WTC11 (cell line): ENCODE results near the gene SLC10A6. TPM values are rescaled to one million over a fixed set of nuclear protein-coding genes. Genes with fewer than 3 reads are reported as not detected.

ENCODE experiments used
- ATAC-seq: fragments of 200-7000 bp; cut with Tn5 transposase; 2 replicates; pipeline ENCODE4 v1.10.0; 2021; ENCODE audit warnings: mild to moderate bottlenecking, moderate library complexity
- CTCF ChIA-PET: fragments of 300-600 bp; sonication (Branson Sonifier 250); formaldehyde crosslinking; loops from one replicate; lab custom pipeline; 2021; ENCODE audit warnings: antibody characterized with exemption; lab: Charles Lee
- POLR2A ChIA-PET: fragments of 350-600 bp; sonication (Branson Sonifier 250); formaldehyde crosslinking; loops from one replicate; lab custom pipeline; 2021; ENCODE audit warnings: antibody characterized with exemption; lab: Charles Lee
- DNase-seq: peaks from one replicate; pipeline ENCODE4 v3.0.0; 2021; ENCODE audit warnings: low spot score
- H3K27ac Mint-ChIP-seq: 2 replicates; pipeline ENCODE4 v1.8.0; 2021; ENCODE audit warnings: mixed read lengths
- H3K27me3 Mint-ChIP-seq: 2 replicates; pipeline ENCODE4 v1.8.0; 2021; ENCODE audit warnings: low read depth, mild to moderate bottlenecking, moderate library complexity, mixed read lengths
- H3K36me3 Mint-ChIP-seq: 2 replicates; pipeline ENCODE4 v1.8.0; 2021; ENCODE audit warnings: mixed read lengths
- H3K4me1 Mint-ChIP-seq: 2 replicates; pipeline ENCODE4 v1.8.0; 2022; ENCODE audit warnings: mixed read lengths
- H3K4me3 Mint-ChIP-seq: 2 replicates; pipeline ENCODE4 v1.8.0; 2021; ENCODE audit warnings: mild to moderate bottlenecking, moderate library complexity, mixed read lengths
- H3K9me3 Mint-ChIP-seq: 2 replicates; pipeline ENCODE4 v1.8.0; 2021; ENCODE audit warnings: mixed read lengths
- CREM ChIP-seq: sonication (generic); formaldehyde crosslinking; IDR thresholded peaks from 2 replicates; pipeline ENCODE4 v1.8.1; 2022; ENCODE audit warnings: mild to moderate bottlenecking, missing genetic modification reagents, moderate library complexity
- ELF4 ChIP-seq: sonication (generic); formaldehyde crosslinking; IDR thresholded peaks from 2 replicates; pipeline ENCODE4 v1.8.1; 2022; ENCODE audit warnings: low read depth, mild to moderate bottlenecking, moderate library complexity, missing genetic modification reagents
- HMGA2 ChIP-seq: fragments of 250-450 bp; sonication (Bioruptor Pico); IDR thresholded peaks from 2 replicates; pipeline ENCODE4 v1.4.0; 2021; ENCODE audit warnings: mild to moderate bottlenecking, moderate library complexity
- KAT7 ChIP-seq: sonication (generic); formaldehyde crosslinking; IDR thresholded peaks from 2 replicates; pipeline ENCODE4 v1.8.1; 2023; ENCODE audit warnings: missing genetic modification reagents, mild to moderate bottlenecking, borderline replicate concordance
- NR1H2 ChIP-seq: sonication (generic); formaldehyde crosslinking; IDR thresholded peaks from 2 replicates; pipeline ENCODE4 v1.9.0; 2021; ENCODE audit warnings: mild to moderate bottlenecking, moderate library complexity, missing genetic modification reagents
- ZNF396 ChIP-seq: fragments of 250-450 bp; sonication (Bioruptor Pico); IDR thresholded peaks from 2 replicates; pipeline ENCODE4 v1.8.0; 2021; ENCODE audit warnings: mild to moderate bottlenecking, moderate library complexity, borderline replicate concordance
- total RNA-seq: library from RNA; stranded (reverse); gene quantifications from 3 replicates; pipeline ENCODE4 v1.2.3, GENCODE V29; 2021
- TF ChIP-seq, protein P1 (sequence below): sonication (generic); formaldehyde crosslinking; IDR thresholded peaks from 2 replicates; pipeline ENCODE4 v1.8.0; 2023; ENCODE audit warnings: missing genetic modification reagents, mild to moderate bottlenecking, borderline replicate concordance
- TF ChIP-seq, protein P2 (sequence below): fragments of 250-450 bp; sonication (Bioruptor Pico); IDR thresholded peaks from 2 replicates; pipeline ENCODE4 v2.1.2; 2022; ENCODE audit warnings: mild to moderate bottlenecking, moderate library complexity
- TF ChIP-seq, protein P3 (sequence below): fragments of 250-450 bp; sonication (Bioruptor Pico); IDR thresholded peaks from 2 replicates; pipeline ENCODE4 v1.9.0; 2021; ENCODE audit warnings: mild to moderate bottlenecking
- TF ChIP-seq, protein P4 (sequence below): sonication (generic); formaldehyde crosslinking; IDR thresholded peaks from 2 replicates; pipeline ENCODE4 v1.8.1; 2022; ENCODE audit warnings: low read depth, missing genetic modification reagents, borderline replicate concordance
- TF ChIP-seq, protein P5 (sequence below): sonication (generic); formaldehyde crosslinking; IDR thresholded peaks from 2 replicates; pipeline ENCODE4 v1.8.1; 2023; ENCODE audit warnings: mild to moderate bottlenecking, moderate library complexity, missing genetic modification reagents
- TF ChIP-seq, protein P6 (sequence below): sonication (generic); formaldehyde crosslinking; IDR thresholded peaks from 2 replicates; pipeline ENCODE4 v1.8.1; 2023; ENCODE audit warnings: mild to moderate bottlenecking, missing genetic modification reagents
- TF ChIP-seq, protein P7 (sequence below): sonication (generic); formaldehyde crosslinking; IDR thresholded peaks from 2 replicates; pipeline ENCODE4 v1.8.0; 2023; ENCODE audit warnings: mild to moderate bottlenecking, missing genetic modification reagents
- TF ChIP-seq, protein P8 (sequence below): sonication (generic); formaldehyde crosslinking; IDR thresholded peaks from 2 replicates; pipeline ENCODE4 v1.8.0; 2022; ENCODE audit warnings: mild to moderate bottlenecking, missing genetic modification reagents
- TF ChIP-seq, protein P9 (sequence below): sonication (generic); formaldehyde crosslinking; IDR thresholded peaks from 2 replicates; pipeline ENCODE4 v1.8.0; 2023; ENCODE audit warnings: missing genetic modification reagents

SLC10A6 gene
- total RNA-seq, 1 experiment from 2014 or later, result not detected

DNA sequence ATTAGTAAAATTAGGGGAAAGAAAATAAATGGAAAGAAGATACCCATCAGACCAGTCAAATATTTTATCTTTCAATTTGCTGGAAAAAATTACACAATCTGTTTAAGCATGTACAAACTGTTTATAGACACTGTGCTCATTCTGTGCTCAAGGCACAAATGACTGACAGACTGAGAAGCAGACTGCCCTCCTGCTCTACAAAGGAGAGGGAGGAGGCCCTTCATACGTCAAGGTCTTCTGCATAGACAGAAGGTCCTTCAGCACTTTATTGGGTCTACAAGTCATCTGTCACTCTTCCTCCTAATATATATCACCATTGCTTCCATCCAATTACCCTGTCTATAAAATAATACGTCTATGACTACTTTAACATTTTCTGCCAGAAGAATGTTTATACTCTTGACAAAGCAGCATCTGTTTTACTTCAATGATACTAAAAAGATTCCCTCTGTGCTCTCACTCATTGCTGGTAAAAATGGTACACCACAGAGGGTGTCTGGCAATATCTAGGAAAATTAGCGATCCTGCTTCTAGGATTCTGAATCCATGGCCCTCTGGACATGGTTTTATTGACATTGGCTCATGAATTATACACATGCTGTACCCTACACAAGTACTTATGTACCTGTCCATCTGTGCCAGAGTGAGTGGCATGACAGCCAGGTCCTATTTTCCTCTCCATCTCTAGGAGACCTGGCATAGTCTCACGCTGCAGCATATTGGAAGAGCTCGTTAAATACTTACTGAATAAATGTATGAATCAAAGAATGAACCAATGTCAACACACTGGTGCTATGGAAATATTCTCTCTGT is 11.3 kb downstream of the SLC10A6 start:
- H3K4me1 Mint-ChIP-seq, result no peaks in the 10 kb centered on the region
- TF ChIP-seq, protein P1, sequence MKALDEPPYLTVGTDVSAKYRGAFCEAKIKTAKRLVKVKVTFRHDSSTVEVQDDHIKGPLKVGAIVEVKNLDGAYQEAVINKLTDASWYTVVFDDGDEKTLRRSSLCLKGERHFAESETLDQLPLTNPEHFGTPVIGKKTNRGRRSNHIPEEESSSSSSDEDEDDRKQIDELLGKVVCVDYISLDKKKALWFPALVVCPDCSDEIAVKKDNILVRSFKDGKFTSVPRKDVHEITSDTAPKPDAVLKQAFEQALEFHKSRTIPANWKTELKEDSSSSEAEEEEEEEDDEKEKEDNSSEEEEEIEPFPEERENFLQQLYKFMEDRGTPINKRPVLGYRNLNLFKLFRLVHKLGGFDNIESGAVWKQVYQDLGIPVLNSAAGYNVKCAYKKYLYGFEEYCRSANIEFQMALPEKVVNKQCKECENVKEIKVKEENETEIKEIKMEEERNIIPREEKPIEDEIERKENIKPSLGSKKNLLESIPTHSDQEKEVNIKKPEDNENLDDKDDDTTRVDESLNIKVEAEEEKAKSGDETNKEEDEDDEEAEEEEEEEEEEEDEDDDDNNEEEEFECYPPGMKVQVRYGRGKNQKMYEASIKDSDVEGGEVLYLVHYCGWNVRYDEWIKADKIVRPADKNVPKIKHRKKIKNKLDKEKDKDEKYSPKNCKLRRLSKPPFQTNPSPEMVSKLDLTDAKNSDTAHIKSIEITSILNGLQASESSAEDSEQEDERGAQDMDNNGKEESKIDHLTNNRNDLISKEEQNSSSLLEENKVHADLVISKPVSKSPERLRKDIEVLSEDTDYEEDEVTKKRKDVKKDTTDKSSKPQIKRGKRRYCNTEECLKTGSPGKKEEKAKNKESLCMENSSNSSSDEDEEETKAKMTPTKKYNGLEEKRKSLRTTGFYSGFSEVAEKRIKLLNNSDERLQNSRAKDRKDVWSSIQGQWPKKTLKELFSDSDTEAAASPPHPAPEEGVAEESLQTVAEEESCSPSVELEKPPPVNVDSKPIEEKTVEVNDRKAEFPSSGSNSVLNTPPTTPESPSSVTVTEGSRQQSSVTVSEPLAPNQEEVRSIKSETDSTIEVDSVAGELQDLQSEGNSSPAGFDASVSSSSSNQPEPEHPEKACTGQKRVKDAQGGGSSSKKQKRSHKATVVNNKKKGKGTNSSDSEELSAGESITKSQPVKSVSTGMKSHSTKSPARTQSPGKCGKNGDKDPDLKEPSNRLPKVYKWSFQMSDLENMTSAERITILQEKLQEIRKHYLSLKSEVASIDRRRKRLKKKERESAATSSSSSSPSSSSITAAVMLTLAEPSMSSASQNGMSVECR (CRISPR knock-in tag), result no peak
- TF ChIP-seq, protein P2, sequence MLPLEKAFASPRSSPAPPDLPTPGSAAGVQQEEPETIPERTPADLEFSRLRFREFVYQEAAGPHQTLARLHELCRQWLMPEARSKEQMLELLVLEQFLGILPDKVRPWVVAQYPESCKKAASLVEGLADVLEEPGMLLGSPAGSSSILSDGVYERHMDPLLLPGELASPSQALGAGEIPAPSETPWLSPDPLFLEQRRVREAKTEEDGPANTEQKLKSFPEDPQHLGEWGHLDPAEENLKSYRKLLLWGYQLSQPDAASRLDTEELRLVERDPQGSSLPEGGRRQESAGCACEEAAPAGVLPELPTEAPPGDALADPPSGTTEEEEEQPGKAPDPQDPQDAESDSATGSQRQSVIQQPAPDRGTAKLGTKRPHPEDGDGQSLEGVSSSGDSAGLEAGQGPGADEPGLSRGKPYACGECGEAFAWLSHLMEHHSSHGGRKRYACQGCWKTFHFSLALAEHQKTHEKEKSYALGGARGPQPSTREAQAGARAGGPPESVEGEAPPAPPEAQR (CRISPR knock-in tag), result no peak
- TF ChIP-seq, protein P3, sequence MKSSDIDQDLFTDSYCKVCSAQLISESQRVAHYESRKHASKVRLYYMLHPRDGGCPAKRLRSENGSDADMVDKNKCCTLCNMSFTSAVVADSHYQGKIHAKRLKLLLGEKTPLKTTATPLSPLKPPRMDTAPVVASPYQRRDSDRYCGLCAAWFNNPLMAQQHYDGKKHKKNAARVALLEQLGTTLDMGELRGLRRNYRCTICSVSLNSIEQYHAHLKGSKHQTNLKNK (CRISPR knock-in tag), result no peak
- TF ChIP-seq CREM (CRISPR knock-in tag), result no peak
- TF ChIP-seq ZNF396, result no peak
- TF ChIP-seq NR1H2 (CRISPR knock-in tag), result no peak
- TF ChIP-seq, protein P4, sequence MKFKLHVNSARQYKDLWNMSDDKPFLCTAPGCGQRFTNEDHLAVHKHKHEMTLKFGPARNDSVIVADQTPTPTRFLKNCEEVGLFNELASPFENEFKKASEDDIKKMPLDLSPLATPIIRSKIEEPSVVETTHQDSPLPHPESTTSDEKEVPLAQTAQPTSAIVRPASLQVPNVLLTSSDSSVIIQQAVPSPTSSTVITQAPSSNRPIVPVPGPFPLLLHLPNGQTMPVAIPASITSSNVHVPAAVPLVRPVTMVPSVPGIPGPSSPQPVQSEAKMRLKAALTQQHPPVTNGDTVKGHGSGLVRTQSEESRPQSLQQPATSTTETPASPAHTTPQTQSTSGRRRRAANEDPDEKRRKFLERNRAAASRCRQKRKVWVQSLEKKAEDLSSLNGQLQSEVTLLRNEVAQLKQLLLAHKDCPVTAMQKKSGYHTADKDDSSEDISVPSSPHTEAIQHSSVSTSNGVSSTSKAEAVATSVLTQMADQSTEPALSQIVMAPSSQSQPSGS (CRISPR knock-in tag), result no peak
- TF ChIP-seq, protein P5, sequence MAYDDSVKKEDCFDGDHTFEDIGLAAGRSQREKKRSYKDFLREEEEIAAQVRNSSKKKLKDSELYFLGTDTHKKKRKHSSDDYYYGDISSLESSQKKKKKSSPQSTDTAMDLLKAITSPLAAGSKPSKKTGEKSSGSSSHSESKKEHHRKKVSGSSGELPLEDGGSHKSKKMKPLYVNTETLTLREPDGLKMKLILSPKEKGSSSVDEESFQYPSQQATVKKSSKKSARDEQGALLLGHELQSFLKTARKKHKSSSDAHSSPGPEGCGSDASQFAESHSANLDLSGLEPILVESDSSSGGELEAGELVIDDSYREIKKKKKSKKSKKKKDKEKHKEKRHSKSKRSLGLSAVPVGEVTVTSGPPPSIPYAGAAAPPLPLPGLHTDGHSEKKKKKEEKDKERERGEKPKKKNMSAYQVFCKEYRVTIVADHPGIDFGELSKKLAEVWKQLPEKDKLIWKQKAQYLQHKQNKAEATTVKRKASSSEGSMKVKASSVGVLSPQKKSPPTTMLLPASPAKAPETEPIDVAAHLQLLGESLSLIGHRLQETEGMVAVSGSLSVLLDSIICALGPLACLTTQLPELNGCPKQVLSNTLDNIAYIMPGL, result no peak
- TF ChIP-seq KAT7, result no peak
- TF ChIP-seq, protein P6, sequence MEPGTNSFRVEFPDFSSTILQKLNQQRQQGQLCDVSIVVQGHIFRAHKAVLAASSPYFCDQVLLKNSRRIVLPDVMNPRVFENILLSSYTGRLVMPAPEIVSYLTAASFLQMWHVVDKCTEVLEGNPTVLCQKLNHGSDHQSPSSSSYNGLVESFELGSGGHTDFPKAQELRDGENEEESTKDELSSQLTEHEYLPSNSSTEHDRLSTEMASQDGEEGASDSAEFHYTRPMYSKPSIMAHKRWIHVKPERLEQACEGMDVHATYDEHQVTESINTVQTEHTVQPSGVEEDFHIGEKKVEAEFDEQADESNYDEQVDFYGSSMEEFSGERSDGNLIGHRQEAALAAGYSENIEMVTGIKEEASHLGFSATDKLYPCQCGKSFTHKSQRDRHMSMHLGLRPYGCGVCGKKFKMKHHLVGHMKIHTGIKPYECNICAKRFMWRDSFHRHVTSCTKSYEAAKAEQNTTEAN (CRISPR knock-in tag), result no peak
- TF ChIP-seq, protein P7, sequence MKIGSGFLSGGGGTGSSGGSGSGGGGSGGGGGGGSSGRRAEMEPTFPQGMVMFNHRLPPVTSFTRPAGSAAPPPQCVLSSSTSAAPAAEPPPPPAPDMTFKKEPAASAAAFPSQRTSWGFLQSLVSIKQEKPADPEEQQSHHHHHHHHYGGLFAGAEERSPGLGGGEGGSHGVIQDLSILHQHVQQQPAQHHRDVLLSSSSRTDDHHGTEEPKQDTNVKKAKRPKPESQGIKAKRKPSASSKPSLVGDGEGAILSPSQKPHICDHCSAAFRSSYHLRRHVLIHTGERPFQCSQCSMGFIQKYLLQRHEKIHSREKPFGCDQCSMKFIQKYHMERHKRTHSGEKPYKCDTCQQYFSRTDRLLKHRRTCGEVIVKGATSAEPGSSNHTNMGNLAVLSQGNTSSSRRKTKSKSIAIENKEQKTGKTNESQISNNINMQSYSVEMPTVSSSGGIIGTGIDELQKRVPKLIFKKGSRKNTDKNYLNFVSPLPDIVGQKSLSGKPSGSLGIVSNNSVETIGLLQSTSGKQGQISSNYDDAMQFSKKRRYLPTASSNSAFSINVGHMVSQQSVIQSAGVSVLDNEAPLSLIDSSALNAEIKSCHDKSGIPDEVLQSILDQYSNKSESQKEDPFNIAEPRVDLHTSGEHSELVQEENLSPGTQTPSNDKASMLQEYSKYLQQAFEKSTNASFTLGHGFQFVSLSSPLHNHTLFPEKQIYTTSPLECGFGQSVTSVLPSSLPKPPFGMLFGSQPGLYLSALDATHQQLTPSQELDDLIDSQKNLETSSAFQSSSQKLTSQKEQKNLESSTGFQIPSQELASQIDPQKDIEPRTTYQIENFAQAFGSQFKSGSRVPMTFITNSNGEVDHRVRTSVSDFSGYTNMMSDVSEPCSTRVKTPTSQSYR, result no peak
- TF ChIP-seq, protein P8, sequence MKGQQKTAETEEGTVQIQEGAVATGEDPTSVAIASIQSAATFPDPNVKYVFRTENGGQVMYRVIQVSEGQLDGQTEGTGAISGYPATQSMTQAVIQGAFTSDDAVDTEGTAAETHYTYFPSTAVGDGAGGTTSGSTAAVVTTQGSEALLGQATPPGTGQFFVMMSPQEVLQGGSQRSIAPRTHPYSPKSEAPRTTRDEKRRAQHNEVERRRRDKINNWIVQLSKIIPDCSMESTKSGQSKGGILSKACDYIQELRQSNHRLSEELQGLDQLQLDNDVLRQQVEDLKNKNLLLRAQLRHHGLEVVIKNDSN (CRISPR knock-in tag), result no peak
- no peak for TF ChIP-seq HMGA2 (CRISPR knock-in tag)
- TF ChIP-seq, protein P9, sequence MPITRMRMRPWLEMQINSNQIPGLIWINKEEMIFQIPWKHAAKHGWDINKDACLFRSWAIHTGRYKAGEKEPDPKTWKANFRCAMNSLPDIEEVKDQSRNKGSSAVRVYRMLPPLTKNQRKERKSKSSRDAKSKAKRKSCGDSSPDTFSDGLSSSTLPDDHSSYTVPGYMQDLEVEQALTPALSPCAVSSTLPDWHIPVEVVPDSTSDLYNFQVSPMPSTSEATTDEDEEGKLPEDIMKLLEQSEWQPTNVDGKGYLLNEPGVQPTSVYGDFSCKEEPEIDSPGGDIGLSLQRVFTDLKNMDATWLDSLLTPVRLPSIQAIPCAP, result no peak
- TF ChIP-seq ELF4 (CRISPR knock-in tag), result no peak
- no peak for ATAC-seq

More for the DNA sequence above, 11.3 kb downstream of the SLC10A6 start:
- H3K27me3 Mint-ChIP-seq, result no peaks in the 10 kb centered on the region
- 0 out of 2 replicates have a peak, but pooled peaks cover 3% of the 10 kb centered on the region for H3K9me3 Mint-ChIP-seq
- H3K4me3 Mint-ChIP-seq, result no peak overlapping the region
- ChIA-PET POLR2A (no interaction called here), CTCF (no interaction called here)
- no peak overlapping the region for H3K27ac Mint-ChIP-seq
- H3K36me3 Mint-ChIP-seq, result no peaks in the 10 kb centered on the region
- DNase-seq, result no peak
